HepG2 (cell line): ENCODE results near the gene SPRED3. TPM values are rescaled to one million over a fixed set of nuclear protein-coding genes. Genes with fewer than 3 reads are reported as not detected.
A peak's percentile ranks its signal among the peaks of the same experiment; 100 is the strongest.

Experiments used
- ATAC-seq: fragments of 200-7000 bp; cut with Tn5 transposase; 3 replicates; pipeline ENCODE4 v1.9.1; 2020; ENCODE audit warnings: mild to moderate bottlenecking, moderate library complexity
- BruUV-seq: library from RNA; stranded (reverse); fragments of 400-500 nt; replicated peaks from 2 replicates; lab custom pipeline; 2021; lab: Mats Ljungman, UMichigan
- CTCF ChIA-PET: fragments of 300-600 bp; formaldehyde crosslinking; extraction: SDS; loops from one replicate; lab custom pipeline; 2021; ENCODE audit warnings: low total read pairs, inconsistent platforms, low intra/inter-chr PET ratio; lab: Yijun Ruan, JAX
- POLR2A ChIA-PET: fragments of 350-600 bp; sonication (Branson Sonifier 250); formaldehyde crosslinking; loops from one replicate; lab custom pipeline; 2020; ENCODE audit warnings: antibody characterized with exemption, inconsistent platforms; lab: Yijun Ruan, JAX
- DNase-seq: peaks from one replicate; pipeline ENCODE4 v3.0.0-alpha.2; 2015; ENCODE audit warnings: low spot score
- FAIRE-seq: peaks from 3 replicates; lab custom pipeline; 2011; peaks lifted over from hg19 to GRCh38; lab: Jason Lieb, UNC
- H2AFZ ChIP-seq: one replicate; pipeline ENCODE4 v1.6.1; 2011; ENCODE audit warnings: low read length, inconsistent platforms
- H3K27ac ChIP-seq: fragments of 300-600 bp; 3 replicates; pipeline ENCODE4 v1.8.0; 2011; ENCODE audit warnings: mixed run types, mild to moderate bottlenecking, mixed read lengths, low read length, inconsistent platforms; ENCODE audit not compliant: insufficient read depth; ENCODE audit errors: extremely low read length
- H3K27me3 ChIP-seq, 2 experiments: fragments of 200-600 bp in 1 of 2; 2 replicates in 1 of 2; 3 replicates in 1 of 2; pipeline versions ENCODE4 v1.6.0 to v1.8.0; 2011; ENCODE audit warnings: low read length in 2 of 2, mild to moderate bottlenecking in 2 of 2, moderate library complexity in 2 of 2, inconsistent platforms in 1 of 2; ENCODE audit not compliant: insufficient read depth in 2 of 2, control insufficient read depth in 1 of 2
- H3K36me3 ChIP-seq, 2 experiments: fragments of 200-600 bp in 1 of 2; replicated peaks in 1 of 2; 2 replicates in 1 of 2; 3 replicates in 1 of 2; pipeline versions ENCODE4 v1.5.1 to v1.8.0; 2011; ENCODE audit warnings: low read length in 2 of 2, inconsistent platforms in 1 of 2; ENCODE audit not compliant: insufficient read depth in 2 of 2, control insufficient read depth in 1 of 2
- H3K4me1 ChIP-seq: 2 replicates; pipeline ENCODE4 v1.5.1; 2012; ENCODE audit warnings: low read length, inconsistent platforms; ENCODE audit not compliant: insufficient read depth
- H3K4me2 ChIP-seq: 2 replicates; pipeline ENCODE4 v1.6.0; 2011; ENCODE audit warnings: low read depth, low read length, inconsistent platforms
- H3K4me3 ChIP-seq, 3 experiments: fragments of 200-600 bp in 1 of 3; sonication (generic), shearing (Covaris generic) in 1 of 3; replicated peaks in 1 of 3; 2 replicates each; pipeline ENCODE4 v1.5.1; 2011 to 2016; ENCODE audit warnings: low read length in 3 of 3, inconsistent platforms in 2 of 3, low read depth in 2 of 3, mild to moderate bottlenecking in 2 of 3, control low read depth in 1 of 3, mixed read lengths in 1 of 3; ENCODE audit not compliant: insufficient read depth in 1 of 3
- H3K79me2 ChIP-seq: one replicate; pipeline ENCODE4 v1.6.1; 2011; ENCODE audit warnings: low read length, inconsistent platforms; ENCODE audit not compliant: insufficient read depth
- H3K9ac ChIP-seq: 2 replicates; pipeline ENCODE4 v1.6.0; 2011; ENCODE audit warnings: mild to moderate bottlenecking, low read depth, low read length, inconsistent platforms; ENCODE audit not compliant: insufficient read depth
- H3K9me3 ChIP-seq: 2 replicates; pipeline ENCODE4 v1.5.1; 2012; ENCODE audit warnings: mild to moderate bottlenecking, low read length
- H4K20me1 ChIP-seq: 2 replicates; pipeline ENCODE4 v1.6.0; 2011; ENCODE audit warnings: inconsistent platforms, mild to moderate bottlenecking, low read length, moderate library complexity; ENCODE audit not compliant: insufficient read depth
- ATF7 ChIP-seq, 2 experiments: fragments of 450-650 bp in 1 of 2; sonication (generic) in 1 of 2; formaldehyde crosslinking in 1 of 2; IDR thresholded peaks; 2 replicates each; pipeline versions ENCODE4 v1.4.0 to v1.6.1; 2016 to 2020; ENCODE audit warnings: antibody characterized with exemption in 1 of 2, mild to moderate bottlenecking in 1 of 2, missing genetic modification reagents in 1 of 2
- BRD4 ChIP-seq: sonication (generic); formaldehyde crosslinking; IDR thresholded peaks from 2 replicates; pipeline ENCODE4 v1.4.0; 2020; ENCODE audit warnings: missing genetic modification reagents
- KLF15 ChIP-seq: sonication (generic); formaldehyde crosslinking; IDR thresholded peaks from 2 replicates; pipeline ENCODE4 v1.8.1; 2023; ENCODE audit warnings: borderline replicate concordance, mild to moderate bottlenecking, inconsistent platforms, missing genetic modification reagents, mixed read lengths
- SP140L ChIP-seq: sonication (generic); formaldehyde crosslinking; IDR thresholded peaks from 2 replicates; pipeline ENCODE4 v1.4.0; 2020; ENCODE audit warnings: missing genetic modification reagents, borderline replicate concordance
- SP5 ChIP-seq: IDR thresholded peaks from 2 replicates; pipeline ENCODE4 v1.6.1; 2016; ENCODE audit warnings: low read depth, borderline replicate concordance
- SUZ12 ChIP-seq: fragments of 150-350 bp; IDR thresholded peaks from 2 replicates; pipeline ENCODE4 v1.6.1; 2014; ENCODE audit warnings: low read depth, low read length
- ZNF3 ChIP-seq: IDR thresholded peaks from 2 replicates; pipeline ENCODE4 v1.7.0; 2017; ENCODE audit warnings: inconsistent platforms
- ZNF333 ChIP-seq: sonication (generic); formaldehyde crosslinking; IDR thresholded peaks from 2 replicates; pipeline ENCODE4 v1.4.0; 2020; ENCODE audit warnings: mild to moderate bottlenecking, missing genetic modification reagents, borderline replicate concordance
- ZNF383 ChIP-seq: sonication (generic); formaldehyde crosslinking; IDR thresholded peaks from 2 replicates; pipeline ENCODE4 v1.4.0; 2020; ENCODE audit warnings: missing genetic modification reagents, mild to moderate bottlenecking, borderline replicate concordance
- ZNF605 ChIP-seq: sonication (generic); formaldehyde crosslinking; IDR thresholded peaks from 2 replicates; pipeline ENCODE4 v1.8.0; 2022; ENCODE audit warnings: mild to moderate bottlenecking, missing genetic modification reagents
- ZNF629 ChIP-seq: sonication (generic); formaldehyde crosslinking; conservative IDR thresholded peaks from 2 replicates; pipeline ENCODE4 v1.5.0; 2020; ENCODE audit warnings: missing genetic modification reagents
- WGBS: methylation state at CpG from one replicate; pipeline ENCODE4 v1.1.6; 2017; ENCODE audit warnings: low lambda C conversion rate; 5-methylcytosine and 5-hydroxymethylcytosine counted together
- in situ Hi-C: cut with HindIII; loops from 2 replicates; pipeline ENCODE4 v1.10.0; 2017; ENCODE audit warnings: low pct_unique_long_range_greater_than_20kb; ENCODE audit not compliant: extremely low pct_ligation_motif_present
- intact Hi-C: fragments of 100-400 bp; cut with micrococcal nuclease; formaldehyde crosslinking; loops from one replicate; pipeline ENCODE4 v1.10.0; 2022; ENCODE audit not compliant: unreplicated experiment
- polyA plus RNA-seq, 8 experiments: library from polyadenylated mRNA; depleted of rRNA in 3 of 8; stranded (reverse) in 7 of 8; unstranded in 1 of 8; fragments of >200 nt; fragmentation: Illumina TruSeq in 4 of 8; extraction: Trizol in 4 of 8; gene quantifications; 2 replicates each; pipeline versions ENCODE4 v1.2.1 to v1.2.3, GENCODE V29; 2011 to 2016; ENCODE audit warnings: low read depth in 4 of 8, missing spikeins in 1 of 8, mixed read lengths in 1 of 8; ENCODE audit not compliant: insufficient read depth in 1 of 8
- total RNA-seq, 5 experiments: library from RNA; depleted of rRNA; stranded (reverse); fragments of >200 nt; fragmentation: Illumina TruSeq; extraction: Trizol; gene quantifications; 2 replicates each; pipeline ENCODE4 v1.2.3, GENCODE V29; 2016; ENCODE audit warnings: low read depth in 1 of 5

The SPRED3 gene
- total and polyA plus RNA-seq, 2 of the 13 experiments (the other 11 are each of a cell fraction or from before 2014, with no cell fraction given): 0.15 to 0.17 TPM

DNA sequence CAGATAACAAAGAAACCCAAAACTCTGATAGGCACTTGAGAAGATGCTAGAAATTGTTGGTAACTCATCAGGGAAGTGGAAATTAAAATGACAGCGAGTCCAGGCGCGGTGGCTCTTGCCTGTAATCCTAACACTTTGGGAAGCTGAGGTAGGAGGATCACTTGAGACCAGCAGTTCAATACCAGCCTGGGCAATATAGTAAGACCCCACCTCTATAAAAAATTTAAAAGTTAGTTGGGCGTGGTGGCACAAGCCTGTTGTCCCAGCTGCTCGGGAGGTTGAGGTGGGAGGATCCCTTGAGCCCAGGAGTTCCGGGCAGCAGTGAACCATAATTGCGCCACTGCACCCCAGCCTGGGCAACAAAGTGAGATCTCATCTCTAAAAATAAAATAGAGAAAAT lies 42.4 kb downstream of the SPRED3 start (continued):
- TF ChIP-seq ZNF383 (CRISPR knock-in tag): no peak
- no peak for TF ChIP-seq ZNF333 (CRISPR knock-in tag)
- TF ChIP-seq BRD4 (CRISPR knock-in tag): no peak
- TF ChIP-seq KLF15 (CRISPR knock-in tag): no peak
- TF ChIP-seq, all 625 proteins: peak for 0

DNA sequence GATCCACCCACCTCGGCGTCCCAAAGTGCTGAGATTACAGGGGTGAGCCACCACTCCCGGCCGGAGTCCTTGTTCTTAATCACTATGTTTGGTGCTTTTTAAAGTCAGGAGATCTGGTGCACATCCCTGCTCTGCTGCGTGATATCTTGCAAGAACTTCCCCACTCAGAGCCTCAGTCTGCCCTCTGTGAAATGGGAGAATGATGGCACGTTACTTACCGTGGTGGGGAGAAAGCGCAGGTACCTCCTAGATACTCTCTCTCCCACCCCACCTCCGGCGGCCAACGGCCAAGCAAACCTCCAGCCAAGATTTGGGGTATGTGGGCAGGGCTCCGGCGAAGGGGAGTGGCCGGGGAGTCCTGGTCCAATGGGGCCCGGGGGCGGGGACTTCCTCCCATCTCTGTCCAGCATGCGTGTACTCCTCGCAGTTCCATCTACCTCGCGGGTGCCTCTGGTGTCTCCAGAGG lies 44.8 kb downstream of the SPRED3 start, which contains the start of gene RYR1:
Gene RYR1, plus strand, starts transcription at position 424 of the 466 bp plus-strand sequence. CDS start 139 bp downstream, outside the sequence.
- ChIA-PET CTCF (no interaction called here), POLR2A (no interaction called here)
- in situ Hi-C loops (no loop called here), intact Hi-C loops (no loop called here)
- BruUV-seq: no TSS peak
- no peaks in the 10 kb centered on the region for H3K4me1 ChIP-seq
- FAIRE-seq: no peak
- H3K9me3 ChIP-seq: no peaks in the 10 kb centered on the region
- H3K4me3 ChIP-seq: no peak within 1 kb of the TSS
- H3K27me3 ChIP-seq: peaks cover 0 to 6% of the 10 kb centered on the region in 2 experiments; a peak in 2 of 5 replicates
- H2AFZ ChIP-seq: no peak within 1 kb of the TSS
- no peak within 1 kb of the TSS for H3K27ac ChIP-seq
- no peaks in the 10 kb centered on the region for H3K79me2 ChIP-seq
- no peaks in the 10 kb centered on the region for H4K20me1 ChIP-seq
- TF ChIP-seq ZNF629 (CRISPR knock-in tag) (peak; percentile 66), ZNF605 (CRISPR knock-in tag) (no peak), ATF7 (IDR thresholded peaks at IDR 0.05) (no peak), ATF7 (CRISPR knock-in tag; IDR thresholded peaks at IDR 0.05) (no peak), SUZ12 (no peak), SP5 (no peak), ZNF3 (CRISPR knock-in tag) (no peak), SP140L (no peak)
- TF ChIP-seq, all 625 proteins: peak for 1
- WGBS: 37% methylated on average over 8 of the region's 20 CpGs
- DNase-seq: no peak
- H3K36me3 ChIP-seq: no peaks in the 10 kb centered on the region
- peak; percentile 51; the same call in 2 of the 3 replicates for ATAC-seq
- no peak within 1 kb of the TSS for H3K9ac ChIP-seq
- no peak within 1 kb of the TSS for H3K4me2 ChIP-seq
